Epithelial cell of prostate (primary cell): ENCODE data around the gene LURAP1L.

ENCODE experiments used
- DNase-seq: peaks from one replicate; pipeline ENCODE4 v3.0.0-alpha.2; 2011; ENCODE audit warnings: low read depth, low spot score
- H3K27ac ChIP-seq: fragments of 450-650 bp; 2 replicates; pipeline ENCODE4 v1.5.1; 2017; ENCODE audit warnings: mild to moderate bottlenecking

Gene LURAP1L

DNA sequence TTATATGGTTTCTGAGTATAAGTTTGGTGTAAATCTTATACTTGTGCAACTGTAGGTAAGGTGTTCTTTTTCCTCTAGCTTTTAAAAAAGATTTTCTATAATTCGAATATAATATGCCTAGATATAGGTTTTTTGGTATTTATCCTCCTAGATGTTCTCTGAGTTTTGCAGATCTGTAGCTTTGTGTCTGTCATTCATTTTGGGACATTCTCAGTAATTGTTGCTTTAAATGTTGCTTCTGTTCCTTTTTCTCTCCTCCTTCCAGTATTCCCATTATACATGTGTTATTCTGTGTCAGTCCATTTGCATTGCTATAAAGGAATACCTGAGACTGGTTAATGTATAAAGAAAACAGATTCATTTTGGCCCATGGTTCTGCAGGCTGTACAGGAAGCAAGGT, 33.7 kb downstream of the LURAP1L start:
- no peak for DNase-seq
- H3K27ac ChIP-seq: peak overlapping the region; percentile 99

DNA sequence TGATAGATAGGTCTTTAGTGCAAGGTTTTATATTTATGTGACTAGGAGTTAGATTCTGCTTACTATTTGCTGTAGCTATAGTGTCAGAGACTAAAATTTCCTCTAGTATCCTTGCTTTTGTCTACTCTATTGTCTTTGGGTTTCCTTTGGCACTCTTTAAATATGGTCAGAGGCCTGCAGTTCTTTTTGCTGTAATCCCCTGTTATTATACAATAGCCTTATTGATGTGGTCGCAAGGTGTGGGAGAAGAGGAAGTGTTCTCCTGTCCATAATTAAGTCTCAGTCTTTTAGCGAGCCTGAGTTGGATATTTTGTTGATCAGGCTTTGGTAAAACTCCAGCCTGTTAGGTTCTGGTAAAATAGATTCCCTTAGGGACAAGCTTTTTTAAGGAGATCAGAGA, 34.9 kb downstream of the LURAP1L start:
- peak overlapping the region; percentile 99 for H3K27ac ChIP-seq
- DNase-seq: no peak

DNA sequence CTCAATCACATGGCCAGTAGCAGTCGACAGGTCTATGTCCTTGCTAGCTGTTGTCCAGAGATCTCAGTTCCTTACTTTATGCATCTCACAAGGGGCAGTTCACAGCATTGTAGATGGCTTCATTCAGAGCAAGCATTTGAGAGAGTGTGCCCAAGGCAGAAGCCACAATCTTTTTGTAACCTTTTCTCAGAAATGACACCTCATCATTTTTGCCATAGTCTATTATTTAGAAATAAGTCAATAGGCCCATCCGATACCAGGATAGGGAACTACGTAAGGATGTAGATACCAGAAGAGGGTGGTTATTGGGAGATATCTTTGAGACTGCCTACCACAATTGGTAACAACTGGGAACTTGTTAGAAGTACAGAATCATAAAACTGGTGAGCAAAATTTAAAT, 37.1 kb downstream of the LURAP1L start:
- peak overlapping the region; percentile 99 for H3K27ac ChIP-seq
- DNase-seq: no peak

DNA sequence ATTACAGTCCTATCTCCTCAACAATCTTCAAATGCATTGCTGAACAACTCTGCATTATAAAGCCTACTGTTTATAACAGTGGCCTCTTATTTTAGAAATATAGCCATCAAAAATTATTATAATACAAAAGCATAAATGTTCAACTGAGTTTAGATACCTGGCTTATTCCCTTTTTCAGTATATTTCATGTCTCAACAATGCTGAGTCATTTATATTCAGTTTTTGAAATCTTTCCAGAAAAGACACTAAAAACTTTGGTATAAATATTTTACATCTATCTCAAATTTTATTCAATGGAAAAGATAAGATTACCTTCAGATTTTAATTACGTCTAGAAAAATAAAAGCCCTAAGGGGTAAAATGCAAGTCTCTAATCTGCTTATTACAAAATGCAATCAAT, 37.9 kb downstream of the LURAP1L start:
- no peak for DNase-seq
- peak overlapping the region; percentile 99 for H3K27ac ChIP-seq

DNA sequence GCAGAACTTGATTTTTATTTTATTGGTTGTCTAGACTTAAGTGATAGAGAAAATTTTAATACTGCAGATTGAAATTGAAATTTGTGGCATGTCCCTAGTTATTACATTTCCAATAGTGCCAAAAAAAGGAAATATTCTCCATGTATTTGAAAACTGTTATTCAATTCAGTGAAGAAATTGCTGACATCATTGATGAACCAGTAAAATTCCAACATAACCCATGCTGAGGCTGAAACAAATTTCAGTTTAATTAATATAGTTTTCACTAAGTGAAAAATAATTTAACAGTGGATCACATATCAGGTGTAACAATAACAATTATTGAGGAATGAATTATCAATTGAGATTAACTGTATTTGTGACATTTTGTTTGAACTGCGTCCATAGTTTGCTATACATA, 38.7 kb downstream of the LURAP1L start:
- peak overlapping the region; percentile 99 for H3K27ac ChIP-seq
- DNase-seq: no peak

DNA sequence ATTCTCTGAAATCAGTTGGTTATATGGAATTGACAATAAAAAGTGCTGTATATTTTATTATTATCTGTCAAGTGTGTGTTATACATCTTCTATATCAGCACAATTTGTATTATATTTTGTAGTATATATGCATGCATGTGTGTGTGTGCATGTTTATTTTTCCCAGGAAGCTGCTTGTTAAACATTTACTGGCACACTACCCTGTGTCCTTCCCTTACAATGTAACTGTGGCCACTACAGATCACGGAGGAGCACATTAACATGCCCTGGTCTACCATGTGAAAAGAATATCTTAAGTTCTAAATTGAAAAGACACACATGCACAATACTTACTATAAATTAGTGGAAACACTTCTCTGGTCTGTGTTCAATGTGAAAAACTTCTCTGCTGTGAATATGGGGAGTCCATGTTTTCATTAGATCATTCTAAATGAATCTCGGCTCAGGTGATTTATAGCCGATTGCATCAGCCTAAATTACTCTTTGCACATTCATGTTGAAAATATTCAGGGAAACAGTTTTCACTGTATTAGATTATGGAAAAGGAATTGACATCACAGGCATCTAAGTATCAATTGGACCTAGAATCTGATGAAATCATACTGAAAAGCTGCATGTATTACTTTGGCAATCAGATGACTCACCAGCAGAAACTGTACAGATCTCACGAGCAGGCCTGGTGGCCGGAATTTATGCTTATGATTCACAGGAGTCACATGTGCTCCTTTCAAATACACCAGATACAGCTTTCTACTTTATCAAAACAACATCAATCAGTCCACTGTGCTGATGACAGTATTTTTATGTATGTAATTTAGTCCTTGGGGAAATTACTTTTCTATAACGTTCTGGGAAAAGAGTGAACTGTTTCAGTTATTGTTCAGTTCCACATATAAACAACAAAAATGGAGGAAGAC, 39.4 kb downstream of the LURAP1L start:
- peak; percentile 99 for DNase-seq
- peak overlapping the region; percentile 99 for H3K27ac ChIP-seq

DNA sequence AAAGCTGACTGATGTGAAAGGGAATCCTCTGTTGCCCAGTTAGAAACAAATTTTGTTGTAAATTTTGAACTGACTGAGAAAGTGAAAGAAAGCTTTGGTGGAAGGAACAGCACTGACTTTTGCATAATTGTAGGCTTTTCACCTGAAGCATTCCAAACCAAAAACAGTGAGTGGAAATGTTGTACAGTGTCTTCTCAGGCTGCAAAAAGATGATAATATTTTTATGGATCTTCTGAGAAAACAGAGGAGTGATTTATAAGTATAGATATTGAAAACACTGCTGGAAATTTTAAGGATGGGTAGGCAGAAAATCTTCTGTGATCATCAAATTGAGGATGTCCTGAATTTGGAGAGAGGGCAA, 40.0 kb downstream of the LURAP1L start:
- H3K27ac ChIP-seq: peak overlapping the region; percentile 99
- DNase-seq: no peak

DNA sequence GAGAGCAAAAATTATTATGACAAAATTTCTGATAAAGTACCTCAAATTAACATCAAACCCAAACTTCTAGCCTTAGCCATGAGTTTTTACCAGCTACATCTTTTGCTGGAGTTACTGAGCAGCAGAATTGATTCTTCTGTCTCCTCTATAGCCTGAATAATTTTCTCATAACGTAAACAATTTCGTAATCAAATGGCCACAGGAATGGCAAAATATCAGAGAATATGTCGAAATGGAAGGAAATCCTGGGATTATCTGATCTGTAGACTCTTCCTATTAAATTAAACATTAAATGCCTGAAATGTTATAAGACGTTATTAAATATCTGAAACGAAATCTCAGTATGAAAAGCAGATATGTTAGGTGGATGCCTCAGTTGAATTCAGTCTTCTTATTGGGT, 41.1 kb downstream of the LURAP1L start:
- H3K27ac ChIP-seq: peak overlapping the region; percentile 99

DNA sequence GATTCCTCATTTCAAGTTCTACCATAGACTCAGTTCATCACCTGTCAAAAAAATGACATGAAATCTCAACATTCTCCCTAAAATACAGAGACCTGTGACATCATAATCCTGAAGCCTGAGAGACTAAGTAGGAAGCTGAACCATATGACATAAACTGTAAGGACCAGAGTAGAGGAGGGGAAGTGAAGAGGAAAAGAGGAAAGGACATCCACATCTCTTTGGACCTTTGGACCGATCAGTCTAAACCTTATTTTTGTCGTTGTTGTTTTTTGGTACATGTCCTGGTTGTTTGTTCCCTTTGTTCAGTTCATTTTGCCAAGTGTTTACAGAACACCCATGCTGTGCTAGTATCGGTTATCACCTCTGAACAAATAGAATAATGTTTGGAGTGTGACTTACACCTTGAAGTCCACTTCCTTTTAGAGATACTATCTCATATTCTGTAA, 41.9 kb downstream of the LURAP1L start:
- DNase-seq: no peak
- peak overlapping the region; percentile 99 for H3K27ac ChIP-seq

More for the DNA sequence above, 41.1 kb downstream of the LURAP1L start:
- DNase-seq: no peak

DNA sequence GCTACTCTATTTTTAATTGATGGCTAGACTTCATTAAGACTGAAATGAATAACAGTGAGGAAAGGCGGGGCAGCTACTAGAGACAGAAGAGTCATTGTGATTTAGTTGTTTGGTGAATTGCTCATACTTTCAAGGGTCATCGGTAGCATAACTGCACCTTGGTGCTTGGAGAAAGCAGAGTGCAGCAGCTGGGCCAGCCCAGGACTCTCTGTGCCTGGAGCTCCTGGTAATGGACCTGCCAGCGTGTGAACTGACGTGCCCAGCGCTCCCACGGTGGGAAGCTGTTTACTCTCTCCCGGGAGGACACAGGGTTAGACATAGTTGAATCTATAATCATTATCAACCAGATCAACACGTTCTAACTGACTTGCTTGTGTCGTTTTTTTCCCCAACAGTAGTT, 42.9 kb downstream of the LURAP1L start:
- DNase-seq: peak; percentile 98
- H3K27ac ChIP-seq: peak overlapping the region; percentile 99

DNA sequence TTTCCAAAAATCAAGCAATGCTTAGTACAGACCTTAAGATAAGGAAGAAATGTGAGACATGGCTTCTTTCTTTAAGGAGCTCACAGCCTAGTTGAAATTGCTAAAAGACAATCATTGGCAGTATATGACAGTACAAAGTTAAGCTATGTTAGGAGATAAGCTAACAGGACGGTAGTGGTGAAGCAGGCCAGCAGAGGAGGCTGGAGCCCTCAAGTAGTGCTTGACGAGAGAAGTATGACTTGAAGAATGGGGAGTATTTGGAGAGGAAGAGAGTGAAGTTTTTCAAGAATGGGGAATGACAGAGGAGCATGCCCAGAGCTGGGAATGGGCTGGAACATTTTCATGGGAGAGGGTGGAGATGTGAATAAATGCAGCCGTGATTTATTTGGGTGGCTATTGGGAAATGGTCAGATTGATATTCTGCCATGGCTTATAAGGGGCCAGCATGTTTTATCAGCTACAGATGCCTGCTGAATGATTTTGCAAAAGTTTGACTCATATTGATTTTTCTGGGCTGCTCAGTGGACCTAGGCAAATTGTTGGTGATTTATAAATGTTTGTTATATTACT, 43.7 kb downstream of the LURAP1L start:
- H3K27ac ChIP-seq: peak overlapping the region; percentile 99
- DNase-seq: no peak

DNA sequence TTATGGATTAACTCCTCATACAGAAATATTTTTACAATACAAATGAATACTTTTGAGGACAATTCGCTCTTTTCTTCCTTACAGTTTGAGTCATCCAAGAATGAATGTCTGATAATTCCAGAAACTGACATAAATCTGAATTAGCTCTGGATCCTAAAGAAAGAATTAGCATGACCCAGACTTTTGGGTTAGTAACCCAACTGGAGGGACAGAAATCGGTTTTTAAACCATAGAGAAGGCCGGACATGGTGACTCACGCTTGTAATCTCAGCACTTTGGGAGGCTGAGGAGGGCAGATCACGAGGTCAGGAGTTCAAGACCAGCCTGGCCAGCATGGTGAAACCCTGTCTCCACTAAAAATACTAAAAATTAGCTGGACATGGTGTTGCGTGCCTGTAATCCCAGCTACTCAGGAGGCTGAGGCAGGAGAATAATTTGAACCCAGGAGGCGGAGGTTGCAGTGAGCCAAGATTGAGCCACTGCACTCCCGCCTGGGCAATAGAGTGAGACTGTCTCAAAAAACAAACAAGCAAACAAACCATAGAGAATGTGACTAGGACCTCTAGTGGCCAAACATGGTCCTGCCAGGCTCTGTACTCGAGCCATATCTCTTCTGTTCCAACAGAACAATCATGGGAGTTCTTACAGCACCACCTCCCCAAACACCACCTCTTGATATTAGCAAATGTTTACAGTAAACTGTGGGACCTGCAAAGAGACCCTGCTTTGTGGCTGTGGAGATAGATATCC, 44.8 kb downstream of the LURAP1L start:
- H3K27ac ChIP-seq: peak overlapping the region; percentile 99
- no peak for DNase-seq

DNA sequence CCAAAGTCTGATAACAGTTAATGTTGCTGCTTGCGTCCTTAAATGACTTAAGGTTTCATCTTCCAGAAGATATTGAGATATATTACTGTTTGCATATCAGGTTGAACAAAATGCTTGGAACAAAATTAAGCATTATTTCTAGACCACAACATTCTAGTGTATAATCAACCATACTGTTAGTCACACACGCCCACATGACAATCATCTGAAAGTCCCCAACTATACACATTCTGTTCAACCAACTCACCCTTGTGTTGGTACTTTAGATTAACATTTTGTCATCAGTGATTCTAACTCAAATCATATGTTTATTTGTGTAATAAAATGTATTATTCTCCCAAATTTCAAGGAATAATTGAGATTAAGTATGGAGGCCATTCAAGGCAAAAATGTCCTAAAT, 47.3 kb downstream of the LURAP1L start:
- no peak overlapping the region for H3K27ac ChIP-seq
- DNase-seq: no peak

DNA sequence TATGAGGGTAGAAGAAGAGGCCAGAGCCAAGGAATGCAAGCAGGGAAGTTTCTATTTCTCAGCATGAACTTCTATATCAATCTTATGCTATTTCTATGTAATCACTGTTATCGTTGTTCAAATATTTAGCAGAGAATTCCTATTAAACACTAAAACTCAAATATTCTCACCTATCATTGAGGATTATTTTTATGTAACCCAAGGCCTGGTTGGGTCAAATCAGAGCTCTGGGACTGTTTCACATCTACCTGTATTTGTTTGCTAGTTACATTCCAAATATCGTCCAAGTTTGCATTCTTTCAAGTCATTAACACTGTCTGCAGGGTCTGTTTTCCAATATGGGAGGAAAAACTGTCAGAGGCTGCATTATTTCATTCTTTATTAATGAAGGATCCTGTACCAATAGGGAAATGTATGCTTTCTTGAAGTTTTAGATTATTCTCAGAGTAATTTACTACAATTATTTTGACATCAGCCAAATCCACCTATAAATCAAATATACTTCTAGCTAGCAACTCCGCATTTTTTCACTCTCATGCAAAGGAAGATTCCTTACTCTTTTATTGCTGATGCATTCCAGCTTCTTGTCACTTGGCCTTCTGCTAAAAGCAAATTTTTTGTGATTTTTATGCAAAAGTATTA, 52.2 kb downstream of the LURAP1L start:
- H3K27ac ChIP-seq: peak overlapping the region; percentile 21
- no peak for DNase-seq

DNA sequence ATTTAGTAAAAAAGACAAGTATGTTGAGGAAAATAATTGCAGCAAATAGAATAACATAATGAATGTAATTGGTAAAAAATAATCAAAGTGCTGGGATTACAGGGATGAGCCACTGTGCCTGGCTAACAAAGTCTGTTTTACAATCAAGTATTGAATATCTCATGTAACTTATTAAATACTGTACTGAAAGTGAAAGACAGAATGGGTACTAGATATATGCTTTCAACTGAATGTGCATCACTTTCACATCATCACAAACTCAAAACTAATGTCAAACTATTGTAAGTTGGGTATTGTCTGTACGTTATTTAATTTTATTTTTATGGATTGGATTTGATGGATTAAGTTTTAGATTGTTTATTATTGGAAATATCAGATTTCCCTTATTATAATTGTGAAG, 58.9 kb downstream of the LURAP1L start:
- no peak overlapping the region for H3K27ac ChIP-seq
- no peak for DNase-seq

DNA sequence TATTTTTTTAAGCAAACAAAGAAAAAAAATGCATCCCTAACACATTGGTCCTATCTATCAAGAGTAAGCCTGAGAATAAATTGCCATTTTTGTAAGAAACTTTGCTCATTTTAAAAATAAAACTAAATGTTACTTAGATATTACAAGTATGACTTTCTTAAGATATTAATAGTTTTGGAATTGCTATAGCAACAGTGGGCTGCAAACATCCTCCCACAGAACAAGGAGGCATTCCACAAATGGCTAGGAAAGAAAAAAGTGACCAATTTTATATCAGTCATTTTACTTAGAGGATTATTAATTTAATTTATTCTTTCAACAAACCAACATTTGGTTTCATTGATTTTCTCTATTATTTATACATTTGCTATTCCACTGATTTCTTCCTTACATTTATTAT, 63.7 kb downstream of the LURAP1L start:
- H3K27ac ChIP-seq: no peak overlapping the region
- no peak for DNase-seq

DNA sequence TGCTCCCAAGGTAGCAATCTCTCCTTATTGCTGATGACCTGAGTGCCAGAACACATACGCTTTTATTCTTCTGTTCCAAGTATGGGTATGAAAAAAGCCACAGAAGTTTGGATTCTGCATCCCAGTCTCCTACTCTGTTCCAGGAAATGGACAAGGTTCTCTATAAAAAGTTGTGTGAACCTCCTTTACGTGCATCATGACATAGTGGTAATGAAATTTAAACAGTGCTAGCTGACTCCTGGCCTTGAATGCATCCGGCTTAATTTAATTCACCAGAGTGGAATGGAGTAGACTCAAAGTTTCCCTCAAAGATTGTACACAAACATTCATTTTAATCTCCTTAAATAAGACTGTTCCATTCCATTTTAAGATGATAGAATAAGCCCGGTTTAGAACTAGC, 68.9 kb downstream of the LURAP1L start:
- no peak overlapping the region for H3K27ac ChIP-seq
- no peak for DNase-seq

DNA sequence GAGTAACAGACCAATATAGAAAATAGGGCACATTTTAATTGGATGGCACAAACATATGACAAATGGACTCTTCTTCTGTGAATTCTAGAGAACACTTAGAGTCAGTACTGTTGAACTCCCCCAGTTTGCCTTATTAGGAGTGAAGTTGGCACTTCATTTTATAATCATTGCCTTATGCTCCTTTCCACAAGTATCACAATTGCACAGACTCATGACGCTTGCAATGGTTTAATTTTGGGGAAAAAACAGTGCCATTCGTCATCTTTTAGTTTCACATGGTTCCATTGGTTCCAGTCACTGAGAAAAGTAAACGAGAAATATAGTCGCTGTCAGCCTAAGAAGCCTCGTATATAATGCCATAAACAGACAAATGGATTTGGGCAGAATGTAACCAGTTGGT, 71.2 kb downstream of the LURAP1L start:
- no peak overlapping the region for H3K27ac ChIP-seq
- no peak for DNase-seq

DNA sequence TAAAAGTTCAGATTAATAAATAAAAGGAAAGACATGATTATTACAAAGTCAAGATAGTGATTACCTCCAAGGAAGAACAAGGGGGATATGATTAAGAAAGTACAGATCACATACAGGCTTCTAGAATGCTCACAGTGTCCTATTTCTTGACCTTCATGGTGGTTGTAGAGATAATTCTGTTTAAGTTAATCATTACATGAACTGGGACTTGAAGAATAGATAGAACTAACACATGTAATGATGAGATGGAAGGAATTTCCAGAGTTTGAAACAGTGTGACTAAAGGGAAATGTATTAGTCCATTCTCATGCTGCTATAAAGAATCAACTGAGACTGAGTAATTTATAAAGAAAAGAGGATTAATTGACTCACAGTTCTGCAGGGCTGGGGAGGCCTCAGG, 72.7 kb downstream of the LURAP1L start:
- no peak for DNase-seq
- peak overlapping the region; percentile 2 for H3K27ac ChIP-seq

DNA sequence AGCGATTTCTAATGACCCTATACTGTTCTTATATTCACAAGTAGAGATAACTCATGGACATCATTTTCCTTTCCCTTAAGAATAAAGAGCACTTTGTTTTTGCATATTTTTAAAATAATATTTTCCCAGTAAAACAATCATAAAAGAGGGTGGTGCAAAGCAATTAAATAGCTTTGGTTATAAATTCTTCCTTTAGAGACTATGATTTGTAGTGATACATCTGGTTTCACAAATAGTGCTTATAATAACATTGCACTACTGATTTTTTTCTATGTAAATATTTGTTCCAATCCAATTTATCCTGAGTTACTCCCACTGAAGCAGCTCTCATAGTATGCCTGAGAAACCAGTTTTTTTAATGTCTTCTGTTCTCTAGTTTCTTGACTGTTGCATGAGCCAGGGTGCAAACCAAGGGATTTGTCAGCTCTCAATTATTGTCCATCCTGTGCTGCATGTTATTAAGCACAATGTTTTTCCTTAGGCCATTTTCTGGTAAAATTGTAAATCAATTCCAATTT, 74.7 kb downstream of the LURAP1L start:
- no peak for DNase-seq
- H3K27ac ChIP-seq: peak overlapping the region; percentile 48
